ENCODE measurements around the gene TUBA1C. TPM values are rescaled to one million over a fixed set of nuclear protein-coding genes. Genes with fewer than 3 reads are reported as not detected.

Gene TUBA1C
- total RNA-seq = 100 to 1,000 TPM; 276 to 338 TPM

- ATAC-seq = peak; percentile 90
- H3K4me1 Mint-ChIP-seq = peaks cover 47% of the 10 kb centered on the region
- intact Hi-C loops (cut with DNase I, micrococcal nuclease) = loop anchor here (1.0 to 10.0 kb wide), 16 partner anchors 31 to 577 kb away; partner anchors contain the start of genes TMBIM6 (in 2 of the 2), TROAP (in 2 of the 2), TUBA1B (in 2 of the 2) and KMT2D (in 1 of the 2)
- CTCF ChIA-PET = interaction anchor here (0.6 to 1.9 kb wide), 11 partner anchors 31 to 915 kb away, joined by 3 to 5 read pairs (median 3); partner anchors contain the start of gene TMBIM6
- H3K27me3 Mint-ChIP-seq = no peaks in the 10 kb centered on the region
- H3K27ac Mint-ChIP-seq = peak within 1 kb of the TSS; percentile 96
- peaks cover 46% of the 10 kb centered on the region for H3K36me3 Mint-ChIP-seq (ENCODE audit: low read depth)
- H3K4me3 Mint-ChIP-seq = peak within 1 kb of the TSS; percentile 93
- H3K9me3 Mint-ChIP-seq (ENCODE audit: low read depth) = no peaks in the 10 kb centered on the region
- DNase-seq = peak; percentile 95
- POLR2A ChIA-PET = interaction anchor here (0.6 to 2.9 kb wide), 9 partner anchors 10 to 413 kb away, joined by 3 to 13 read pairs (median 6); partner anchors contain the start of genes DDX23, RHEBL1, TROAP and TUBA1A
These were observed at the start of gene TUBA1C for GRCh38 chr12:49264873-49265792. Gene TUBA1C, plus strand, starts transcription at chr12:49265082. Its CDS starts 100 bp downstream, at chr12:49265182.

- CTCF ChIA-PET = interaction anchor here (0.6 to 0.7 kb wide), 2 partner anchors 121 to 558 kb away, joined by 3 to 4 read pairs; no protein-coding TSS in a partner anchor
- Mint-ChIP-seq H3K27ac (no peak overlapping the region), H3K9me3 (ENCODE audit: low read depth) (no peaks in the 10 kb centered on the region), H3K4me1 (no peaks in the 10 kb centered on the region), H3K4me3 (no peak overlapping the region), H3K27me3 (no peaks in the 10 kb centered on the region), H3K36me3 (ENCODE audit: low read depth) (no peaks in the 10 kb centered on the region)
- intact Hi-C loops (cut with DNase I, micrococcal nuclease) = no loop called here
- ATAC-seq = no peak
- POLR2A ChIA-PET = no interaction called here
- DNase-seq = no peak
These were observed 45.4 kb upstream of the TUBA1C start for GRCh38 chr12:49219417-49220026.

GRCh38 chr12:49220972-49221371 is 43.9 kb upstream of the TUBA1C start:
- POLR2A ChIA-PET = no interaction called here
- intact Hi-C loops (cut with DNase I, micrococcal nuclease) = no loop called here
- no peak for DNase-seq
- no peaks in the 10 kb centered on the region for H3K36me3 Mint-ChIP-seq (ENCODE audit: low read depth)
- no peaks in the 10 kb centered on the region for H3K4me1 Mint-ChIP-seq
- no peak for ATAC-seq
- H3K9me3 Mint-ChIP-seq (ENCODE audit: low read depth) = no peaks in the 10 kb centered on the region
- no peaks in the 10 kb centered on the region for H3K27me3 Mint-ChIP-seq
- no peak overlapping the region for H3K27ac Mint-ChIP-seq
- CTCF ChIA-PET = interaction anchor here (0.7 to 1.2 kb wide), 3 partner anchors 10 to 133 kb away, joined by 3 to 4 read pairs (median 4); no protein-coding TSS in a partner anchor
- no peak overlapping the region for H3K4me3 Mint-ChIP-seq

GRCh38 chr12:49223122-49223521 is 41.8 kb upstream of the TUBA1C start:
- POLR2A ChIA-PET = interaction anchor here (0.6 kb wide), 2 partner anchors 159 to 834 kb away, joined by 3 to 4 read pairs; no protein-coding TSS in a partner anchor
- CTCF ChIA-PET = interaction anchor here (0.6 to 1.7 kb wide), 11 partner anchors 12 to 453 kb away, joined by 3 to 7 read pairs (median 3); no protein-coding TSS in a partner anchor
- intact Hi-C loops (cut with DNase I, micrococcal nuclease) = no loop called here

GRCh38 chr12:49223590-49224369 is 41.1 kb upstream of the TUBA1C start:
- no peak overlapping the region for H3K27ac Mint-ChIP-seq
- intact Hi-C loops (cut with DNase I, micrococcal nuclease) = no loop called here
- no peaks in the 10 kb centered on the region for H3K9me3 Mint-ChIP-seq (ENCODE audit: low read depth)
- ChIA-PET CTCF (interaction anchor here (0.6 to 2.5 kb wide), 14 partner anchors 8 to 371 kb away, joined by 3 to 12 read pairs (median 3); no protein-coding TSS in a partner anchor), POLR2A (interaction anchor here (0.6 kb wide), 1 partner anchor 160 kb away, joined by 4 read pairs; no protein-coding TSS in a partner anchor)
- no peak for ATAC-seq
- no peaks in the 10 kb centered on the region for H3K36me3 Mint-ChIP-seq (ENCODE audit: low read depth)
- no peak overlapping the region for H3K4me3 Mint-ChIP-seq
- H3K27me3 Mint-ChIP-seq = no peaks in the 10 kb centered on the region
- H3K4me1 Mint-ChIP-seq = no peaks in the 10 kb centered on the region
- DNase-seq = no peak

More at GRCh38 chr12:49223122-49223521, 41.8 kb upstream of the TUBA1C start:
- DNase-seq = no peak
- H3K4me3 Mint-ChIP-seq = no peak overlapping the region
- no peaks in the 10 kb centered on the region for H3K9me3 Mint-ChIP-seq (ENCODE audit: low read depth)
- H3K36me3 Mint-ChIP-seq (ENCODE audit: low read depth) = no peaks in the 10 kb centered on the region
- H3K4me1 Mint-ChIP-seq = no peaks in the 10 kb centered on the region
- ATAC-seq = no peak
- no peaks in the 10 kb centered on the region for H3K27me3 Mint-ChIP-seq
- H3K27ac Mint-ChIP-seq = no peak overlapping the region

GRCh38 chr12:49225576-49226166 is 39.2 kb upstream of the TUBA1C start:
- POLR2A ChIA-PET = no interaction called here
- H3K9me3 Mint-ChIP-seq (ENCODE audit: low read depth) = no peaks in the 10 kb centered on the region
- intact Hi-C loops (cut with DNase I, micrococcal nuclease) = no loop called here
- H3K27me3 Mint-ChIP-seq = no peaks in the 10 kb centered on the region
- DNase-seq = no peak
- H3K36me3 Mint-ChIP-seq (ENCODE audit: low read depth) = no peaks in the 10 kb centered on the region
- H3K27ac Mint-ChIP-seq = no peak overlapping the region
- no peak overlapping the region for H3K4me3 Mint-ChIP-seq
- ATAC-seq = no peak
- no peaks in the 10 kb centered on the region for H3K4me1 Mint-ChIP-seq
- CTCF ChIA-PET = interaction anchor here (0.7 to 2.5 kb wide), 4 partner anchors 10 to 292 kb away, joined by 3 to 12 read pairs (median 4); no protein-coding TSS in a partner anchor

- no peak for DNase-seq
- H3K36me3 Mint-ChIP-seq (ENCODE audit: low read depth) = no peaks in the 10 kb centered on the region
- CTCF ChIA-PET = interaction anchor here (0.8 kb wide), 1 partner anchor 135 kb away, joined by 4 read pairs; no protein-coding TSS in a partner anchor
- no peak for ATAC-seq
- H3K27ac Mint-ChIP-seq = no peak overlapping the region
- H3K9me3 Mint-ChIP-seq (ENCODE audit: low read depth) = no peaks in the 10 kb centered on the region
- no peak overlapping the region for H3K4me3 Mint-ChIP-seq
- no peaks in the 10 kb centered on the region for H3K4me1 Mint-ChIP-seq
- intact Hi-C loops (cut with DNase I, micrococcal nuclease) = no loop called here
- no peaks in the 10 kb centered on the region for H3K27me3 Mint-ChIP-seq
- POLR2A ChIA-PET = no interaction called here
These were observed 37.2 kb upstream of the TUBA1C start for GRCh38 chr12:49227713-49228112.

- POLR2A ChIA-PET = no interaction called here
- Mint-ChIP-seq H3K27ac (no peak overlapping the region), H3K9me3 (ENCODE audit: low read depth) (no peaks in the 10 kb centered on the region), H3K36me3 (ENCODE audit: low read depth) (no peaks in the 10 kb centered on the region), H3K4me3 (no peak overlapping the region), H3K27me3 (no peaks in the 10 kb centered on the region), H3K4me1 (peaks cover 3% of the 10 kb centered on the region)
- CTCF ChIA-PET = interaction anchor here (0.8 kb wide), 1 partner anchor 136 kb away, joined by 4 read pairs; no protein-coding TSS in a partner anchor
- DNase-seq (no peak), ATAC-seq (no peak)
- intact Hi-C loops (cut with DNase I, micrococcal nuclease) = no loop called here
These were observed 36.2 kb upstream of the TUBA1C start for GRCh38 chr12:49228653-49229052.

- H3K4me1 Mint-ChIP-seq = peaks cover 10% of the 10 kb centered on the region
- intact Hi-C loops (cut with DNase I, micrococcal nuclease) = no loop called here
- no peaks in the 10 kb centered on the region for H3K9me3 Mint-ChIP-seq (ENCODE audit: low read depth)
- H3K36me3 Mint-ChIP-seq (ENCODE audit: low read depth) = no peaks in the 10 kb centered on the region
- CTCF ChIA-PET = interaction anchor here (0.5 to 1.7 kb wide), 6 partner anchors 9 to 172 kb away, joined by 3 to 6 read pairs (median 4); no protein-coding TSS in a partner anchor
- no peak overlapping the region for H3K27ac Mint-ChIP-seq
- DNase-seq (no peak), ATAC-seq (no peak)
- no peak overlapping the region for H3K4me3 Mint-ChIP-seq
- no peaks in the 10 kb centered on the region for H3K27me3 Mint-ChIP-seq
- POLR2A ChIA-PET = no interaction called here
These were observed 34.6 kb upstream of the TUBA1C start for GRCh38 chr12:49230176-49230804.

- CTCF ChIA-PET = interaction anchor here (0.5 to 1.7 kb wide), 7 partner anchors 9 to 183 kb away, joined by 3 to 6 read pairs (median 3); no protein-coding TSS in a partner anchor
- intact Hi-C loops (cut with DNase I, micrococcal nuclease) = no loop called here
These were observed 34.1 kb upstream of the TUBA1C start for GRCh38 chr12:49230805-49231194.

More at GRCh38 chr12:49230805-49231194, 34.1 kb upstream of the TUBA1C start:
- no peak for DNase-seq
- Mint-ChIP-seq H3K4me1 (peaks cover 13% of the 10 kb centered on the region), H3K36me3 (ENCODE audit: low read depth) (no peaks in the 10 kb centered on the region), H3K27me3 (no peaks in the 10 kb centered on the region), H3K27ac (no peak overlapping the region), H3K9me3 (ENCODE audit: low read depth) (no peaks in the 10 kb centered on the region), H3K4me3 (no peak overlapping the region)
- POLR2A ChIA-PET = no interaction called here
- no peak for ATAC-seq

Data from activated CD4-positive, alpha-beta T cell treated with anti-CD3 and anti-CD28 coated beads for 36 hours (primary cell).